H9 (cell line): ENCODE results near the gene LARP1. TPM values are rescaled to one million over a fixed set of nuclear protein-coding genes. Genes with fewer than 3 reads are reported as not detected.
"Not testable (repeated sequence)": the region's sequence is repeated elsewhere in the genome, so short reads cannot be mapped to it uniquely, and the experiment has no call there.

Source experiments
- DNase-seq: peaks from one replicate; pipeline ENCODE4 v3.0.0-alpha.2; 2017
- H2AFZ ChIP-seq: one replicate; pipeline ENCODE4 v1.6.1; 2013; ENCODE audit warnings: mild to moderate bottlenecking, low read length, control low read depth, moderate library complexity
- H2AK5ac ChIP-seq: 2 replicates; pipeline ENCODE4 v1.6.1; 2013; ENCODE audit warnings: low read length, control low read depth, mixed read lengths; ENCODE audit not compliant: insufficient read length
- H2BK120ac ChIP-seq: one replicate; pipeline ENCODE4 v1.6.1; 2013; ENCODE audit warnings: low read depth, mild to moderate bottlenecking, low read length, control low read depth, inconsistent platforms; ENCODE audit not compliant: poor library complexity, severe bottlenecking
- H2BK12ac ChIP-seq: 2 replicates; pipeline ENCODE4 v1.6.1; 2013; ENCODE audit warnings: low read length, control low read depth, mixed read lengths, low read depth; ENCODE audit not compliant: insufficient read length
- H2BK15ac ChIP-seq: 2 replicates; pipeline ENCODE4 v1.6.1; 2013; ENCODE audit warnings: low read depth, low read length, control low read depth
- H2BK20ac ChIP-seq: one replicate; pipeline ENCODE4 v1.6.1; 2013; ENCODE audit warnings: low read depth, mild to moderate bottlenecking, low read length, control low read depth, inconsistent platforms; ENCODE audit not compliant: poor library complexity, severe bottlenecking
- H2BK5ac ChIP-seq: 2 replicates; pipeline ENCODE4 v1.6.1; 2013; ENCODE audit warnings: low read length, control low read depth, mixed read lengths; ENCODE audit not compliant: insufficient read length
- H3K14ac ChIP-seq: 2 replicates; pipeline ENCODE4 v1.6.1; 2013; ENCODE audit warnings: low read length, control low read depth; ENCODE audit not compliant: insufficient read depth
- H3K18ac ChIP-seq: 2 replicates; pipeline ENCODE4 v1.6.1; 2013; ENCODE audit warnings: low read depth, mild to moderate bottlenecking, mixed read lengths, low read length, control low read depth; ENCODE audit not compliant: insufficient read length
- H3K23ac ChIP-seq: 2 replicates; pipeline ENCODE4 v1.6.1; 2013; ENCODE audit warnings: low read length, control low read depth, mixed read lengths, low read depth; ENCODE audit not compliant: insufficient read length
- H3K23me2 ChIP-seq: 2 replicates; pipeline ENCODE4 v1.6.1; 2013; ENCODE audit warnings: low read depth, mild to moderate bottlenecking, mixed read lengths, low read length, control low read depth; ENCODE audit not compliant: insufficient read length, poor library complexity, severe bottlenecking
- H3K27ac ChIP-seq: 2 replicates; pipeline ENCODE4 v1.5.1; 2013; ENCODE audit warnings: low read length, control low read depth, mixed read lengths, low read depth; ENCODE audit not compliant: insufficient read length
- H3K27me3 ChIP-seq: 2 replicates; pipeline ENCODE4 v1.6.1; 2013; ENCODE audit warnings: low read length, control low read depth, inconsistent platforms; ENCODE audit not compliant: insufficient read depth
- H3K4ac ChIP-seq: 2 replicates; pipeline ENCODE4 v1.6.1; 2013; ENCODE audit warnings: low read depth, mild to moderate bottlenecking, control low read depth, inconsistent platforms, low read length, moderate library complexity
- H3K4me1 ChIP-seq: 2 replicates; pipeline ENCODE4 v1.6.1; 2013; ENCODE audit warnings: low read length, control low read depth, inconsistent platforms; ENCODE audit not compliant: insufficient read depth
- H3K4me2 ChIP-seq: 2 replicates; pipeline ENCODE4 v1.6.1; 2013; ENCODE audit warnings: low read length, control low read depth, mixed read lengths; ENCODE audit not compliant: insufficient read length, insufficient read depth
- H3K56ac ChIP-seq: 2 replicates; pipeline ENCODE4 v1.6.1; 2013; ENCODE audit warnings: low read depth, mild to moderate bottlenecking, mixed read lengths, low read length, control low read depth; ENCODE audit not compliant: insufficient read length
- H3K79me1 ChIP-seq: 2 replicates; pipeline ENCODE4 v1.6.1; 2013; ENCODE audit warnings: low read depth, mild to moderate bottlenecking, moderate library complexity, low read length, control low read depth, inconsistent platforms; ENCODE audit not compliant: insufficient read depth, poor library complexity, severe bottlenecking
- H3K79me2 ChIP-seq: 2 replicates; pipeline ENCODE4 v1.6.1; 2013; ENCODE audit warnings: low read length, control low read depth, inconsistent platforms; ENCODE audit not compliant: insufficient read depth
- H3K9ac ChIP-seq: 2 replicates; pipeline ENCODE4 v1.6.1; 2013; ENCODE audit warnings: low read length, control low read depth, mixed read lengths; ENCODE audit not compliant: insufficient read length; ENCODE audit errors: extremely low read depth
- H3K9me3 ChIP-seq: one replicate; pipeline ENCODE4 v1.6.1; 2013; ENCODE audit warnings: low read depth, low read length, inconsistent platforms; ENCODE audit not compliant: control insufficient read depth
- H3T11ph ChIP-seq: one replicate; pipeline ENCODE4 v1.6.1; 2013; ENCODE audit warnings: mild to moderate bottlenecking, low read length, control low read depth, inconsistent platforms
- H4K20me1 ChIP-seq: one replicate; pipeline ENCODE4 v1.6.1; 2013; ENCODE audit not compliant: control insufficient read depth, insufficient read length, insufficient read depth
- H4K5ac ChIP-seq: 2 replicates; pipeline ENCODE4 v1.6.1; 2013; ENCODE audit warnings: low read depth, mild to moderate bottlenecking, mixed read lengths, low read length, control low read depth; ENCODE audit not compliant: insufficient read length
- H4K8ac ChIP-seq: replicated peaks from 2 replicates; pipeline ENCODE4 v1.6.1; 2013; ENCODE audit warnings: low read length, control low read depth, mixed read lengths, low read depth; ENCODE audit not compliant: insufficient read length
- H4K91ac ChIP-seq: 2 replicates; pipeline ENCODE4 v1.6.1; 2013; ENCODE audit warnings: low read depth, mild to moderate bottlenecking, moderate library complexity, mixed read lengths, low read length, control low read depth; ENCODE audit not compliant: insufficient read length
- H3K27ac Mint-ChIP-seq, 3 experiments: 2 replicates in 2 of 3; 3 replicates in 1 of 3; pipeline ENCODE4 v1.8.0; 2020 to 2021; ENCODE audit warnings: mixed read lengths in 3 of 3, mild to moderate bottlenecking in 1 of 3, moderate library complexity in 1 of 3
- H3K27me3 Mint-ChIP-seq: 2 replicates; pipeline ENCODE4 v1.8.0; 2021; ENCODE audit warnings: low read depth, mild to moderate bottlenecking, moderate library complexity, mixed read lengths
- H3K36me3 Mint-ChIP-seq, 3 experiments: 2 replicates in 2 of 3; 3 replicates in 1 of 3; pipeline ENCODE4 v1.8.0; 2020 to 2021; ENCODE audit warnings: low read depth in 3 of 3, mixed read lengths in 3 of 3; ENCODE audit not compliant: insufficient read depth in 1 of 3
- H3K4me1 Mint-ChIP-seq, 2 experiments: 2 replicates each; pipeline ENCODE4 v1.8.0; 2020; ENCODE audit warnings: mixed read lengths in 2 of 2
- H3K4me3 Mint-ChIP-seq, 2 experiments: 2 replicates in 1 of 2; 3 replicates in 1 of 2; pipeline ENCODE4 v1.8.0; 2020 to 2021; ENCODE audit warnings: mild to moderate bottlenecking in 2 of 2, mixed read lengths in 2 of 2, moderate library complexity in 1 of 2
- H3K9me3 Mint-ChIP-seq, 2 experiments: 2 replicates in 1 of 2; 3 replicates in 1 of 2; pipeline ENCODE4 v1.8.0; 2020; ENCODE audit warnings: mild to moderate bottlenecking in 2 of 2, mixed read lengths in 2 of 2, moderate library complexity in 1 of 2
- CTCF ChIP-seq: fragments of 200-600 bp; sonication (generic); conservative IDR thresholded peaks from 3 replicates; pipeline ENCODE4 v1.8.0; 2021; ENCODE audit warnings: antibody characterized with exemption, mild to moderate bottlenecking
- WGBS: extraction: QIAGEN DNeasy Blood & Tissue Kit; methylation state at CpG from one replicate; pipeline ENCODE4 v1.1.7; 2013; ENCODE audit warnings: missing lambda C conversion rate, low lambda C conversion rate, mixed read lengths; ENCODE audit not compliant: insufficient read length; ENCODE audit errors: extremely low coverage; 5-methylcytosine and 5-hydroxymethylcytosine counted together
- total RNA-seq: library from RNA; stranded (reverse); gene quantifications from 2 replicates; pipeline ENCODE4 v1.2.1, GENCODE V29; 2021

The LARP1 gene
- total RNA-seq, 1 experiment from 2014 or later: 405 TPM

GRCh38 chr5:154729613-154730012 is 25.6 kb upstream of the LARP1 start:
- no peak for TF ChIP-seq CTCF
- no peak overlapping the region for H4K5ac ChIP-seq
- H3K9me3 Mint-ChIP-seq: no peaks in the 10 kb centered on the region
- no peak overlapping the region for H3T11ph ChIP-seq
- H3K23ac ChIP-seq: no peak overlapping the region
- H3K27me3 Mint-ChIP-seq: no peaks in the 10 kb centered on the region
- no peak overlapping the region for H4K91ac ChIP-seq
- peaks cover 0 to 4% (median 0%) of the 10 kb centered on the region in 3 experiments; a peak in 2 of 7 replicates for H3K36me3 Mint-ChIP-seq
- no peak overlapping the region for H2BK5ac ChIP-seq
- no peak overlapping the region for H3K14ac ChIP-seq
- H3K4me2 ChIP-seq: no peak overlapping the region
- no peak overlapping the region for H4K8ac ChIP-seq
- H3K4me1 ChIP-seq: peaks cover 7% of the 10 kb centered on the region
- H2BK120ac ChIP-seq: no peak overlapping the region
- H3K27ac ChIP-seq: no peak overlapping the region
- H2BK15ac ChIP-seq: no peak overlapping the region
- H3K4me3 Mint-ChIP-seq: no peak overlapping the region
- H2AFZ ChIP-seq: no peak overlapping the region
- no peak overlapping the region for H3K9ac ChIP-seq
- no CpG with 5 or more reads among the region's 3 CpGs for WGBS
- H3K56ac ChIP-seq: no peak overlapping the region
- H3K18ac ChIP-seq: no peak overlapping the region
- H3K23me2 ChIP-seq: no peaks in the 10 kb centered on the region
- H3K79me1 ChIP-seq: no peaks in the 10 kb centered on the region
- H3K4me1 Mint-ChIP-seq: peaks cover 14 to 24% of the 10 kb centered on the region in 2 experiments
- no peak for DNase-seq
- H2AK5ac ChIP-seq: no peak overlapping the region
- no peak overlapping the region for H3K4ac ChIP-seq
- H3K27me3 ChIP-seq: no peaks in the 10 kb centered on the region
- no peaks in the 10 kb centered on the region for H3K9me3 ChIP-seq
- H3K79me2 ChIP-seq: no peaks in the 10 kb centered on the region
- no peak overlapping the region for H2BK12ac ChIP-seq
- no peaks in the 10 kb centered on the region for H4K20me1 ChIP-seq
- no peak overlapping the region for H3K27ac Mint-ChIP-seq
- H2BK20ac ChIP-seq: no peak overlapping the region

GRCh38 chr5:154730761-154731160 is 24.4 kb upstream of the LARP1 start:
- H3K79me2 ChIP-seq, H3K56ac ChIP-seq, H3K23me2 ChIP-seq, H2BK15ac ChIP-seq, H3K27me3 ChIP-seq, H2AK5ac ChIP-seq, H4K5ac ChIP-seq, H3K36me3 Mint-ChIP-seq, H3K9me3 Mint-ChIP-seq, H3K79me1 ChIP-seq, H2BK120ac ChIP-seq, H4K8ac ChIP-seq, DNase-seq, H3K4me3 Mint-ChIP-seq, H3K4me1 ChIP-seq, H3K9me3 ChIP-seq, H3K4ac ChIP-seq, H2BK12ac ChIP-seq, H3K4me2 ChIP-seq, H3K27me3 Mint-ChIP-seq, H3K18ac ChIP-seq, H4K20me1 ChIP-seq, H3K9ac ChIP-seq, H4K91ac ChIP-seq, H3K27ac Mint-ChIP-seq, H3K27ac ChIP-seq, H2BK20ac ChIP-seq, H2AFZ ChIP-seq, H3T11ph ChIP-seq, H3K23ac ChIP-seq, H2BK5ac ChIP-seq, H3K14ac ChIP-seq: not testable (repeated sequence)
- peaks cover 14 to 24% of the 10 kb centered on the region in 2 experiments for H3K4me1 Mint-ChIP-seq
- no CpG with 5 or more reads among the region's 8 CpGs for WGBS
